Fibroblast of lung (primary cell): ENCODE data around the gene KLK6.

Source experiments
- EZH2 ChIP-seq: IDR thresholded peaks from 2 replicates; pipeline ENCODE4 v1.5.1; 2012; ENCODE audit warnings: low read length, control low read depth, mild to moderate bottlenecking; ENCODE audit errors: missing control alignments
- TF ChIP-seq, protein P1 (sequence below), 2 donors: IDR thresholded peaks in 1 of 2; conservative IDR thresholded peaks in 1 of 2; 1 replicate in 1 of 2; 2 replicates in 1 of 2; pipeline ENCODE4 v1.5.1; 2011 to 2012; ENCODE audit warnings: low read length in 2 of 2, control low read depth in 1 of 2, inconsistent platforms in 1 of 2, low read depth in 1 of 2, mild to moderate bottlenecking in 1 of 2

DNA sequence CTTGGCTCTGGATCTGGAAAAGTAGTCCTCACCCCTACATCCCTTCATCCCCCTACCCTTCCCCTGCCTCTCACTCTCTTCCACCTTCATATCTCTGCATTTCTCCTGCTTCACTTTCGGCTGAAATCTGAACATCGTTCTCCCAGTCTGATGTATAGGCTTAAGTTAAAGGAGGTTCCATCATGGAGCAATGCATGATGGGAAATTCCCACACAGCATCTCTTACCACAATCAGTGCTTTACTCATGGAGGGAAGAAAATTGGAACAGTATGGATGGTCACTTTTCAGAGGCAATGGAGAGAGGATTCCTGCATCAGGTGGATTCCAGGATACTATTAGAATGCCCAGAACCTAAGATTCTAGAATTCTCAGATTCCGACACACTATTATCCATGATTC, 38.1 kb upstream of the KLK6 start:
- TF ChIP-seq, protein P1, sequence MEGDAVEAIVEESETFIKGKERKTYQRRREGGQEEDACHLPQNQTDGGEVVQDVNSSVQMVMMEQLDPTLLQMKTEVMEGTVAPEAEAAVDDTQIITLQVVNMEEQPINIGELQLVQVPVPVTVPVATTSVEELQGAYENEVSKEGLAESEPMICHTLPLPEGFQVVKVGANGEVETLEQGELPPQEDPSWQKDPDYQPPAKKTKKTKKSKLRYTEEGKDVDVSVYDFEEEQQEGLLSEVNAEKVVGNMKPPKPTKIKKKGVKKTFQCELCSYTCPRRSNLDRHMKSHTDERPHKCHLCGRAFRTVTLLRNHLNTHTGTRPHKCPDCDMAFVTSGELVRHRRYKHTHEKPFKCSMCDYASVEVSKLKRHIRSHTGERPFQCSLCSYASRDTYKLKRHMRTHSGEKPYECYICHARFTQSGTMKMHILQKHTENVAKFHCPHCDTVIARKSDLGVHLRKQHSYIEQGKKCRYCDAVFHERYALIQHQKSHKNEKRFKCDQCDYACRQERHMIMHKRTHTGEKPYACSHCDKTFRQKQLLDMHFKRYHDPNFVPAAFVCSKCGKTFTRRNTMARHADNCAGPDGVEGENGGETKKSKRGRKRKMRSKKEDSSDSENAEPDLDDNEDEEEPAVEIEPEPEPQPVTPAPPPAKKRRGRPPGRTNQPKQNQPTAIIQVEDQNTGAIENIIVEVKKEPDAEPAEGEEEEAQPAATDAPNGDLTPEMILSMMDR (conservative IDR thresholded peaks at IDR 0.05 in 1 of 2, IDR thresholded peaks at IDR 0.05 in 1 of 2; ENCODE audit: low read depth in 1 of 2, low read length in 2 of 2) = no peak
- TF ChIP-seq EZH2 = no peak
